ENCODE data around the gene OPCML. TPM values are rescaled to one million over a fixed set of nuclear protein-coding genes. Genes with fewer than 3 reads are reported as not detected.

OPCML gene
- total RNA-seq, 1 donor from 2014 or later, result 0.61 TPM

DNA sequence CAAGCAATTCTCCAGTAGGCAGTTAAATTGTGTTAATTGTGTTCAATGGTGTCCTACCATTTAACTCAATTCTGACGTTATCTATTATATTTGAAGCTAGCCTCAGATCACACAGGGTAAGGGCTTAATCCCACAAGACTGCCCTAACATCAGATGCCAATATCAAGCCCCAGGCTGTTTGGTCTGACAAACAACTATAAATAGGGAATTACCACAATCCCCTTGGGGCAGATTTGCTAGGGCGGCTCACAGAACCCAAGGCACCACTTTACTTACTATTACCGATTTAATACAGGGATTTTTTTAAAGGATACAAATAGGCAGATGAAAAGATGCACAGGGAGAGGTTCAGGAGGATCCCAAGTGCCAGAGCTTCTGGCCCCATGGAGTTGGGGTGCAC lies 678.4 kb downstream of the OPCML start:
- H3K36me3 Mint-ChIP-seq (ENCODE audit: unreplicated experiment), result no peaks in the 10 kb centered on the region
- TF ChIP-seq, protein P1, sequence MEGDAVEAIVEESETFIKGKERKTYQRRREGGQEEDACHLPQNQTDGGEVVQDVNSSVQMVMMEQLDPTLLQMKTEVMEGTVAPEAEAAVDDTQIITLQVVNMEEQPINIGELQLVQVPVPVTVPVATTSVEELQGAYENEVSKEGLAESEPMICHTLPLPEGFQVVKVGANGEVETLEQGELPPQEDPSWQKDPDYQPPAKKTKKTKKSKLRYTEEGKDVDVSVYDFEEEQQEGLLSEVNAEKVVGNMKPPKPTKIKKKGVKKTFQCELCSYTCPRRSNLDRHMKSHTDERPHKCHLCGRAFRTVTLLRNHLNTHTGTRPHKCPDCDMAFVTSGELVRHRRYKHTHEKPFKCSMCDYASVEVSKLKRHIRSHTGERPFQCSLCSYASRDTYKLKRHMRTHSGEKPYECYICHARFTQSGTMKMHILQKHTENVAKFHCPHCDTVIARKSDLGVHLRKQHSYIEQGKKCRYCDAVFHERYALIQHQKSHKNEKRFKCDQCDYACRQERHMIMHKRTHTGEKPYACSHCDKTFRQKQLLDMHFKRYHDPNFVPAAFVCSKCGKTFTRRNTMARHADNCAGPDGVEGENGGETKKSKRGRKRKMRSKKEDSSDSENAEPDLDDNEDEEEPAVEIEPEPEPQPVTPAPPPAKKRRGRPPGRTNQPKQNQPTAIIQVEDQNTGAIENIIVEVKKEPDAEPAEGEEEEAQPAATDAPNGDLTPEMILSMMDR (IDR thresholded peaks at IDR 0.05; ENCODE audit: partially characterized antibody, unreplicated experiment), result no peak
- no peak for DNase-seq
- peaks cover 9% of the 10 kb centered on the region for H3K4me1 Mint-ChIP-seq (ENCODE audit: low read depth, unreplicated experiment)
- H3K9me3 Mint-ChIP-seq (ENCODE audit: unreplicated experiment), result no peaks in the 10 kb centered on the region
- no peak overlapping the region for H3K27ac Mint-ChIP-seq (ENCODE audit: unreplicated experiment)
- H3K27me3 Mint-ChIP-seq (ENCODE audit: unreplicated experiment), result peaks cover 2% of the 10 kb centered on the region
- H3K4me3 Mint-ChIP-seq (ENCODE audit: unreplicated experiment), result no peak overlapping the region

DNA sequence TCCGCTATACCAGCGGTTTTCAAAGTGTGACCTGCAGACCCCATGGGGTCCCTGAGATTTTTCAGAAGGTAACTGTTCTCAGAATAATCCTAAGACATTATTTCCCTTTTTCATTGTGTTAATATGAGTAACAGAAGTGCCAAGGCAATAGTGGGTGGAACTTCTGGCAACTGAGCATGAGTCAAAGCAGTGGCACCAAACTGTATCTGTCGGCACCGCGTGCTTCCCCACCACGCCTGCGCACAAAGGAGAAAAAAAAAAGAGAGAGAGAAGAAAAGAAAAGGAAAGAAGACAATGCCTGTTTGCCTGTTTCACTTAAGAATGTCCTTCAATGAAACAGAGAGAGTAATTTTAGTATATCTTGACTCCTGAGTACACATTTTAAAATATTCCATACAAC lies 679.9 kb downstream of the OPCML start:
- H3K4me1 Mint-ChIP-seq (ENCODE audit: low read depth, unreplicated experiment), result no peaks in the 10 kb centered on the region
- no peak overlapping the region for H3K4me3 Mint-ChIP-seq (ENCODE audit: unreplicated experiment)
- DNase-seq, result no peak
- H3K9me3 Mint-ChIP-seq (ENCODE audit: unreplicated experiment), result no peaks in the 10 kb centered on the region
- no peaks in the 10 kb centered on the region for H3K27me3 Mint-ChIP-seq (ENCODE audit: unreplicated experiment)
- TF ChIP-seq, protein P1 (IDR thresholded peaks at IDR 0.05; ENCODE audit: partially characterized antibody, unreplicated experiment), result no peak
- no peak overlapping the region for H3K27ac Mint-ChIP-seq (ENCODE audit: unreplicated experiment)
- no peaks in the 10 kb centered on the region for H3K36me3 Mint-ChIP-seq (ENCODE audit: unreplicated experiment)

DNA sequence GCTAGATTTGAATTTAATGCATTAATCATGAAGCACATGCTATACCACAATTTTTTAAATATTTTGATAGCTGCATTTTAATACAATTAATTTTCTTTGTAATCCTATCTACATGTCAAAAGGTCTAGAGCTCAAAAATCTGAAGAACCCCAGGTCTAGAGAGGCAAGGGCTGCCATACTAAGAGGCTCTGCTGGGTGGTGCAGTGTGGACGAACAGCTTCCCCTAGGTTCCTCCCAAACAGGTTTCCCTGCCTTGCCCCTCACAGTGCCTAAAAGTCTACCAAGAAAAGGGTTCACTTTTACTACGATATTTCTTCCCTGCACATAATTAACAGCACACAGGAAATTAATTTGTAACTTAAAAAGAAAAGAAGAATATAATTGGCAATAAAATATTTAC lies 681.1 kb downstream of the OPCML start:
- TF ChIP-seq, protein P1 (IDR thresholded peaks at IDR 0.05; ENCODE audit: partially characterized antibody, unreplicated experiment), result no peak
- Mint-ChIP-seq H3K27me3 (ENCODE audit: unreplicated experiment) (no peaks in the 10 kb centered on the region), H3K4me1 (ENCODE audit: low read depth, unreplicated experiment) (no peaks in the 10 kb centered on the region), H3K9me3 (ENCODE audit: unreplicated experiment) (no peaks in the 10 kb centered on the region), H3K27ac (ENCODE audit: unreplicated experiment) (no peak overlapping the region), H3K36me3 (ENCODE audit: unreplicated experiment) (no peaks in the 10 kb centered on the region), H3K4me3 (ENCODE audit: unreplicated experiment) (no peak overlapping the region)
- DNase-seq, result no peak

GRCh38 chr11:132850266-132850665 lies 682.0 kb downstream of the OPCML start:
- no peaks in the 10 kb centered on the region for H3K36me3 Mint-ChIP-seq (ENCODE audit: unreplicated experiment)
- no peak for DNase-seq
- H3K4me3 Mint-ChIP-seq (ENCODE audit: unreplicated experiment), result no peak overlapping the region
- TF ChIP-seq, protein P1 (IDR thresholded peaks at IDR 0.05; ENCODE audit: partially characterized antibody, unreplicated experiment), result no peak
- no peaks in the 10 kb centered on the region for H3K9me3 Mint-ChIP-seq (ENCODE audit: unreplicated experiment)
- H3K27me3 Mint-ChIP-seq (ENCODE audit: unreplicated experiment), result no peaks in the 10 kb centered on the region
- no peak overlapping the region for H3K27ac Mint-ChIP-seq (ENCODE audit: unreplicated experiment)
- no peaks in the 10 kb centered on the region for H3K4me1 Mint-ChIP-seq (ENCODE audit: low read depth, unreplicated experiment)

DNA sequence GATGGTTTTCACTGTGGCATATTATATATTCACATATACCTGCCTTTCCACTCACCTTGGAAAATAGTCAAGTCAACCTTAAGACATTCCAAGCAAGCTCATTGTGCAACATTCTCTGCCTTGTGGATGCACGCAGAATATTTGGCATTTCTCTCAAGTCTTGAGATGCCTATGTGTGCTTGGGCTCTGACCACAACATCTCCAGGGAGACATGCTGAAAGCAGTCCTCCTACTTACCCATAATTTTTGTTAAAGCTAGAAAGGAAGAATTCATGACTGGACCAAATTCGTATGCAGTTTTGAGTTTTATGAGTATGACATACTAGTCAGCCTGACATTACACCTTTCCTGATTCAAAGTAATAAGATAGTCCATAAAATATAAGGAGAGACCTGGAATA lies 684.0 kb downstream of the OPCML start:
- Mint-ChIP-seq H3K36me3 (ENCODE audit: unreplicated experiment) (no peaks in the 10 kb centered on the region), H3K27me3 (ENCODE audit: unreplicated experiment) (no peaks in the 10 kb centered on the region), H3K4me3 (ENCODE audit: unreplicated experiment) (no peak overlapping the region), H3K27ac (ENCODE audit: unreplicated experiment) (no peak overlapping the region), H3K9me3 (ENCODE audit: unreplicated experiment) (no peaks in the 10 kb centered on the region), H3K4me1 (ENCODE audit: low read depth, unreplicated experiment) (no peaks in the 10 kb centered on the region)
- no peak for DNase-seq
- TF ChIP-seq, protein P1 (IDR thresholded peaks at IDR 0.05; ENCODE audit: partially characterized antibody, unreplicated experiment), result no peak
